ENCODE measurements around the gene CALD1.

- TF ChIP-seq CTCF (IDR thresholded peaks at IDR 0.05) (no peak), POLR2AphosphoS5 (IDR thresholded peaks at IDR 0.05) (no peak), POLR2A (IDR thresholded peaks at IDR 0.05) (no peak)
Observed at GRCh38 chr7:134901389-134902020, 122.1 kb downstream of the CALD1 start.

Measured in prostate gland (tissue), 2 donors.